Endodermal cell (in vitro differentiated cells): ENCODE measurements around the gene PRKACA. TPM values are rescaled to one million over a fixed set of nuclear protein-coding genes. Genes with fewer than 3 reads are reported as not detected.
A peak's percentile ranks its signal among the peaks of the same experiment; 100 is the strongest.

Source experiments
- DNase-seq: peaks from one replicate; pipeline ENCODE4 v3.0.0-alpha.2; 2017
- H3K27ac ChIP-seq: 2 replicates; pipeline ENCODE4 v1.5.1; 2013; ENCODE audit warnings: mild to moderate bottlenecking, low read depth, low read length, moderate library complexity
- H3K27me3 ChIP-seq: 2 replicates; pipeline ENCODE4 v1.6.1; 2013; ENCODE audit warnings: mild to moderate bottlenecking, low read length, moderate library complexity; ENCODE audit not compliant: insufficient read depth, control insufficient read depth, poor library complexity, severe bottlenecking
- H3K36me3 ChIP-seq: 2 replicates; pipeline ENCODE4 v1.7.0; 2013; ENCODE audit warnings: mild to moderate bottlenecking, low read length, moderate library complexity; ENCODE audit not compliant: control insufficient read depth, insufficient read depth
- H3K4me1 ChIP-seq: one replicate; pipeline ENCODE4 v1.7.0; 2013; ENCODE audit warnings: low read length; ENCODE audit not compliant: control insufficient read depth, insufficient read depth
- H3K4me3 ChIP-seq: 2 replicates; pipeline ENCODE4 v1.5.1; 2013; ENCODE audit warnings: mild to moderate bottlenecking, low read length, moderate library complexity
- H3K9ac ChIP-seq: 2 replicates; pipeline ENCODE4 v1.6.1; 2013; ENCODE audit warnings: mild to moderate bottlenecking, low read length, moderate library complexity; ENCODE audit not compliant: poor library complexity, severe bottlenecking; ENCODE audit errors: extremely low read depth
- H3K9me3 ChIP-seq: 2 replicates; pipeline ENCODE4 v1.6.1; 2013; ENCODE audit warnings: mild to moderate bottlenecking, low read length, moderate library complexity; ENCODE audit not compliant: control insufficient read depth
- H3K27ac Mint-ChIP-seq: 2 replicates; pipeline ENCODE4 v1.8.0; 2020; ENCODE audit warnings: mixed read lengths
- H3K27me3 Mint-ChIP-seq: 2 replicates; pipeline ENCODE4 v1.8.0; 2021; ENCODE audit warnings: mild to moderate bottlenecking, mixed read lengths; ENCODE audit not compliant: insufficient read depth
- H3K36me3 Mint-ChIP-seq: 2 replicates; pipeline ENCODE4 v1.8.0; 2020; ENCODE audit warnings: low read depth, mixed read lengths
- H3K4me1 Mint-ChIP-seq: 2 replicates; pipeline ENCODE4 v1.8.0; 2020; ENCODE audit warnings: mixed read lengths
- H3K4me3 Mint-ChIP-seq: 2 replicates; pipeline ENCODE4 v1.8.0; 2020; ENCODE audit warnings: mild to moderate bottlenecking, moderate library complexity, mixed read lengths
- H3K9me3 Mint-ChIP-seq: 2 replicates; pipeline ENCODE4 v1.8.0; 2020; ENCODE audit warnings: mild to moderate bottlenecking, mixed read lengths
- CTCF ChIP-seq: fragments of 200-600 bp; sonication (generic); conservative IDR thresholded peaks from 2 replicates; pipeline ENCODE4 v1.5.0; 2021; ENCODE audit warnings: antibody characterized with exemption, mild to moderate bottlenecking
- WGBS, 2 experiments: methylation state at CpG; one replicate each; pipeline versions ENCODE4 v1.1.5 to v1.1.7; 2013; ENCODE audit warnings: missing lambda C conversion rate in 2 of 2, mixed read lengths in 1 of 2; ENCODE audit not compliant: insufficient coverage in 1 of 2, insufficient read length in 1 of 2; 5-methylcytosine and 5-hydroxymethylcytosine counted together
- total RNA-seq, 2 donors: library from RNA; stranded (reverse); fragmentation: NEBNext Ultra II Directional in 1 of 2; extraction: Animal tissue kit (Norgen Biotek cat#: 25700) in 1 of 2; gene quantifications; 2 replicates in 1 of 2; 3 replicates in 1 of 2; pipeline ENCODE4 v1.2.1, GENCODE V29; 2021

PRKACA gene
- total RNA-seq, 2 donors from 2014 or later, result 62.1 to 73.8 TPM

- WGBS, 2 experiments, result 0 to 1% methylated on average over 14 to 33 of the region's 33 CpGs
- H3K9me3 ChIP-seq, result no peaks in the 10 kb centered on the region
- H3K9me3 Mint-ChIP-seq, result no peaks in the 10 kb centered on the region
- no peaks in the 10 kb centered on the region for H3K27me3 ChIP-seq
- H3K4me1 ChIP-seq, result peaks cover 12% of the 10 kb centered on the region
- no peak overlapping the region for H3K27ac Mint-ChIP-seq
- H3K9ac ChIP-seq, result peak overlapping the region; percentile 30
- no peaks in the 10 kb centered on the region for H3K27me3 Mint-ChIP-seq
- no peak overlapping the region for H3K27ac ChIP-seq
- peaks cover 23% of the 10 kb centered on the region for H3K4me1 Mint-ChIP-seq
- H3K4me3 Mint-ChIP-seq, result peak overlapping the region; percentile 72
- no peak for TF ChIP-seq CTCF
- peaks cover 4% of the 10 kb centered on the region for H3K36me3 ChIP-seq
- DNase-seq, result peak; percentile 57
- peak overlapping the region; percentile 85 for H3K4me3 ChIP-seq
- peaks cover 6% of the 10 kb centered on the region for H3K36me3 Mint-ChIP-seq
Measured at GRCh38 chr19:14116918-14117578, 514 bp downstream of the PRKACA start.

- Histone ChIP-seq H3K36me3 (peaks cover 4% of the 10 kb centered on the region), H3K4me1 (peaks cover 12% of the 10 kb centered on the region), H3K27ac (no peak overlapping the region), H3K27me3 (no peaks in the 10 kb centered on the region), H3K9me3 (no peaks in the 10 kb centered on the region), H3K4me3 (peak overlapping the region; percentile 85), H3K9ac (peak overlapping the region; percentile 30)
- WGBS, 2 experiments, result 53 to 60% methylated on average over 2 to 6 of the region's 6 CpGs
- TF ChIP-seq CTCF, result no peak
- Mint-ChIP-seq H3K9me3 (no peaks in the 10 kb centered on the region), H3K27ac (peak overlapping the region; percentile 49), H3K36me3 (peaks cover 4% of the 10 kb centered on the region), H3K4me1 (peaks cover 23% of the 10 kb centered on the region), H3K27me3 (no peaks in the 10 kb centered on the region), H3K4me3 (peak overlapping the region; percentile 72)
- DNase-seq, result no peak
Measured at GRCh38 chr19:14116525-14116917, 1.0 kb downstream of the PRKACA start.

DNA sequence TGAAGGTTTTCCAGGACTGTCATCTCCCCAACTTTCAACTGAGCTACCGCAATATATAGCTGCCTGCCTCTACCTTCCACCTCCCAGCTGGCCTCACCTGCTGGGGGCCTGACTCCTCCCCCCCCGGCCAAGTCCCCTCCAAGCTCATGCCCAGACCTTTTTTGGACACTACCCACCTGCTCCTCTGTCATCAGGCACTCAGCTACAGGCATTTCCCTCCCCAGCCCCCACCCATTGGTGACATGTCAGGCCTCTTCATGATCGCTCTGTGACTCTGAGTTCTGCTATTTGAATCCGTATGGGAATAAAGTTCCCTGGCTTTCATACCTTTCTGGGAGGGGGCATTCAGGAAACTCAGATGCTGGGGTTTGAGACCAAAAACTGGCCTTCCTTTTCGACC is 1.8 kb downstream of the PRKACA start:
- Mint-ChIP-seq H3K4me3 (peak overlapping the region; percentile 72), H3K27me3 (no peaks in the 10 kb centered on the region), H3K9me3 (no peaks in the 10 kb centered on the region), H3K4me1 (peaks cover 23% of the 10 kb centered on the region), H3K36me3 (no peaks in the 10 kb centered on the region), H3K27ac (no peak overlapping the region)
- no peak overlapping the region for H3K4me3 ChIP-seq
- H3K27me3 ChIP-seq, result no peaks in the 10 kb centered on the region
- WGBS, 2 experiments, result 91 to 100% methylated on average over 3 to 5 of the region's 5 CpGs
- no peak overlapping the region for H3K27ac ChIP-seq
- no peaks in the 10 kb centered on the region for H3K9me3 ChIP-seq
- H3K9ac ChIP-seq, result no peak overlapping the region
- no peak for TF ChIP-seq CTCF
- DNase-seq, result no peak
- no peaks in the 10 kb centered on the region for H3K36me3 ChIP-seq
- H3K4me1 ChIP-seq, result peaks cover 12% of the 10 kb centered on the region
